CD4-positive, alpha-beta T cell treated with Interleukin-15 for 4 hours (primary cell): ENCODE data around the gene HMCN2.

ENCODE experiments used
- DNase-seq: peaks from one replicate; pipeline ENCODE4 v3.0.0-alpha.2; 2020; ENCODE audit warnings: low spot score

The HMCN2 gene

GRCh38 chr9:130265431-130266235, at the start of gene HMCN2:
Gene HMCN2, plus strand, starts transcription at chr9:130265760. Its CDS starts 119 bp downstream, at chr9:130265879.
- no peak for DNase-seq

- DNase-seq = no peak
Measured at GRCh38 chr9:130217838-130218237, 47.7 kb upstream of the HMCN2 start.

- no peak for DNase-seq
Measured at GRCh38 chr9:130219661-130220096, 45.9 kb upstream of the HMCN2 start.

GRCh38 chr9:130220352-130220751, 45.2 kb upstream of the HMCN2 start:
- DNase-seq = no peak

GRCh38 chr9:130222833-130223232, 42.7 kb upstream of the HMCN2 start:
- no peak for DNase-seq

- no peak for DNase-seq
Measured at GRCh38 chr9:130225071-130225470, 40.5 kb upstream of the HMCN2 start.

GRCh38 chr9:130225586-130225985, 40.0 kb upstream of the HMCN2 start:
- DNase-seq = no peak

- DNase-seq = no peak
Measured at GRCh38 chr9:130226112-130226511, 39.4 kb upstream of the HMCN2 start.

- no peak for DNase-seq
Measured at GRCh38 chr9:130227833-130228232, 37.7 kb upstream of the HMCN2 start.

GRCh38 chr9:130229759-130230158, 35.8 kb upstream of the HMCN2 start:
- no peak for DNase-seq

- DNase-seq = no peak
Measured at GRCh38 chr9:130230631-130231030, 34.9 kb upstream of the HMCN2 start.

- DNase-seq = no peak
Measured at GRCh38 chr9:130232899-130233586, 32.5 kb upstream of the HMCN2 start.

GRCh38 chr9:130233587-130233945, 32.0 kb upstream of the HMCN2 start:
- DNase-seq = no peak

- no peak for DNase-seq
Measured at GRCh38 chr9:130234340-130235260, 31.0 kb upstream of the HMCN2 start.

GRCh38 chr9:130235558-130236435, 29.8 kb upstream of the HMCN2 start:
- DNase-seq = peak; percentile 70

GRCh38 chr9:130236436-130236985, 29.0 kb upstream of the HMCN2 start:
- DNase-seq = no peak

- DNase-seq = no peak
Measured at GRCh38 chr9:130237076-130237475, 28.5 kb upstream of the HMCN2 start.

GRCh38 chr9:130237763-130238524, 27.6 kb upstream of the HMCN2 start:
- no peak for DNase-seq

GRCh38 chr9:130239363-130239695, 26.2 kb upstream of the HMCN2 start:
- no peak for DNase-seq

- peak; percentile 7 for DNase-seq
Measured at GRCh38 chr9:130239741-130240241, 25.8 kb upstream of the HMCN2 start.
